Left renal pelvis (tissue), 4 donors: ENCODE results near the gene KCTD12. TPM values are rescaled to one million over a fixed set of nuclear protein-coding genes. Genes with fewer than 3 reads are reported as not detected.
"Not testable (repeated sequence)": the region's sequence is repeated elsewhere in the genome, so short reads cannot be mapped to it uniquely, and the experiment has no call there.

Source experiments
- DNase-seq, 4 donors: peaks; one replicate each; pipeline ENCODE4 v3.0.0-alpha.2; 2013; ENCODE audit warnings: low read depth in 4 of 4, low spot score in 3 of 4
- polyA plus RNA-seq, 4 donors: library from polyadenylated mRNA; unstranded; fragments of 120-200 nt; gene quantifications; one replicate each; pipeline ENCODE4 v1.2.1, GENCODE V29; 2013; ENCODE audit not compliant: insufficient read length in 4 of 4

KCTD12 gene
- 100 to 1,000 TPM in 3 of 4 donors, 10 to 100 TPM in 1; 90.1 to 218 (median 121) TPM for polyA plus RNA-seq

GRCh38 chr13:76886292-76887075 is at the start of gene KCTD12:
Gene KCTD12, minus strand, starts transcription at chr13:76886405. Its CDS starts 257 bp downstream, at chr13:76886148.
- DNase-seq = peak; percentile 74 to 82 (median 78)

- no peak for DNase-seq
Measured at GRCh38 chr13:76934671-76935070, 48.5 kb upstream of the KCTD12 start.

- DNase-seq = no peak
Measured at GRCh38 chr13:76932076-76932475, 45.9 kb upstream of the KCTD12 start.

- no peak for DNase-seq
Measured at GRCh38 chr13:76929851-76930374, 43.7 kb upstream of the KCTD12 start.

GRCh38 chr13:76929320-76929719 is 43.1 kb upstream of the KCTD12 start:
- no peak for DNase-seq

- no peak for DNase-seq
Measured at GRCh38 chr13:76928456-76928855, 42.3 kb upstream of the KCTD12 start.

GRCh38 chr13:76927955-76928354 is 41.8 kb upstream of the KCTD12 start:
- no peak for DNase-seq

GRCh38 chr13:76925115-76925514 is 38.9 kb upstream of the KCTD12 start:
- DNase-seq = no peak

- DNase-seq = no peak
Measured at GRCh38 chr13:76921516-76921915, 35.3 kb upstream of the KCTD12 start.

GRCh38 chr13:76917755-76918481 is 31.7 kb upstream of the KCTD12 start:
- not testable (repeated sequence) for DNase-seq

- DNase-seq = no peak
Measured at GRCh38 chr13:76917095-76917494, 30.9 kb upstream of the KCTD12 start.

- DNase-seq = no peak
Measured at GRCh38 chr13:76913898-76914297, 27.7 kb upstream of the KCTD12 start.

- DNase-seq = no peak
Measured at GRCh38 chr13:76912476-76912875, 26.3 kb upstream of the KCTD12 start.

GRCh38 chr13:76904507-76904906 is 18.3 kb upstream of the KCTD12 start:
- no peak for DNase-seq

- DNase-seq = peak in 2 of 4 donors; percentile 45 to 56
Measured at GRCh38 chr13:76903544-76904162, 17.4 kb upstream of the KCTD12 start.

- not testable (repeated sequence) for DNase-seq
Measured at GRCh38 chr13:76899066-76899465, 12.9 kb upstream of the KCTD12 start.

- DNase-seq = not testable (repeated sequence)
Measured at GRCh38 chr13:76897171-76897570, 11.0 kb upstream of the KCTD12 start.

GRCh38 chr13:76894401-76895110 is 8.4 kb upstream of the KCTD12 start:
- no peak for DNase-seq

- DNase-seq = no peak
Measured at GRCh38 chr13:76892488-76892887, 6.3 kb upstream of the KCTD12 start.

GRCh38 chr13:76890021-76890420 is 3.8 kb upstream of the KCTD12 start:
- DNase-seq = no peak
